ENCODE results near the gene AGMO.

The AGMO gene

DNA sequence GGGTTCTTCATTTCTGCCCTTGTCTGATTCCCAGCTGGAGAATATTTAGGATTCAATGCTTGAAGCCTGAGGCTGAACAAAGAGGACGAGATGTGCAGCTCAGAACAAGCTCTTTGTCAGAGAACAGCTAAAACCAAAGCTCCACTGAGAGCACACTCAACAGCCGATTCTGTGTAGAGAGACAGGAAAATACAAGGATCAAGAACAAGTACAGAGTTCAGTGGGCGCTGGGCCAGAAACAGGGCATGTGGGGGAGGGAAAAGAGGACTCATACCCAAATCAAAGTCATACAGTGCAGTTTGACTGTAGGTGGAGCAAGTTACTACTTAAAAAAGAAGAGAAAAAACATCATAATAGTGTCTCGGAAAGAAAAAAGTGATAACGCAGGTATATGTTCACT, at the start of gene AGMO:
AGMO (minus strand) TSS at position 181 of the 400 bp plus-strand sequence.
- TF ChIP-seq CTCF (IDR thresholded peaks at IDR 0.05; ENCODE audit: insufficient read depth, missing control alignments): no peak
- DNase-seq (ENCODE audit: insufficient read length, low spot score): no peak
- FAIRE-seq: no peak

DNA sequence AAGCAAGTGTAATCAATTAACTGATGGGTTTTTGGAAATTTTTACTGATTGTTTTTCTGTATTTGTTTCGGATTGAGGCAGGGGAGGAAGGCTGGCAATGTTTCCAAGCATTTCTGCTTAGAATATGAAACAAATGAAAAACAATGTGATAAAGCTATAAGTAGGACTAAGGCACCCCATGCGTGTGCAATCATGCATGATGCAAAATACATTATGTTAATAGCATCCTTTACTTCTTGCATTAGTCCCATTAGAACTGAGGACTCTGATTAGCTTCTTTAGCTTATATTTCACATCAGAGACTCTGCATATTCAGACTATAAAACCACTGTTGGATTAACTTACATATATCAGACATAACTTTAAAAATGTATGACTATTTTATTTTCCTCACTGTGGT, 48.7 kb upstream of the AGMO start:
- TF ChIP-seq CTCF (IDR thresholded peaks at IDR 0.05; ENCODE audit: insufficient read depth, missing control alignments): no peak
- no peak for DNase-seq (ENCODE audit: insufficient read length, low spot score)
- no peak for FAIRE-seq

GRCh38 chr7:15609287-15609686, 47.5 kb upstream of the AGMO start:
- FAIRE-seq (no peak), DNase-seq (ENCODE audit: insufficient read length, low spot score) (no peak)
- no peak for TF ChIP-seq CTCF (IDR thresholded peaks at IDR 0.05; ENCODE audit: insufficient read depth, missing control alignments)

DNA sequence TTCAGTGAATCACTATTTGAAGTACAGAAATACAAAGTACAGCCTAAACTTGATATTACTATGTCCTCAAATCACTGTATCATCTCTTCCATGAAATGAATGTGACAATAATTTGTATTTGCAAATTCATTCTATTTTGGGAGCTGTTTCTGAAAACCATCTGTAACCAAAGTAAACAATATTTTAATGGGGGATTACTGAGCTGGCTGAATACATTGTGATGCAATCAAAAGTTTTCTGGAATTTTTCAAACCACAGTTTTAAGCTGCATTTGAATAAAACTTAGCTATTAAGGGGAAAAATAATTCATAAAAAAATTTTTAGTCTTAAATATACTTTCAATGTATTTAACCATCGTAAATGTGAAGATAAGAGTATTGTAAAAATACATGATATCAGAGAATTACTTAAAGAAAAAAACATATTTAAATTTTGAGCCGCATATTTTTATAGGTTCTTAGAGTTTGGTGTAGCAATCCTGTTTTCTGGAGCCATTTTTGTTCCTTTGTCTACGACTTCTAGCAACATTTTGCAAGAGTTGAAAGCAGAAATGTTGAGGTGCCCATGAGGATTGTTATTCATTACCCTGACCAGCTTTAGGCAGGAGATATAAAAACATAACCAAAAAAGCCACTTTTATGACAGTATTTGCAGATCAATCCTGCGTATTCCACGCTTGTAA, 45.9 kb upstream of the AGMO start:
- DNase-seq (ENCODE audit: insufficient read length, low spot score): no peak
- FAIRE-seq: no peak
- no peak for TF ChIP-seq CTCF (IDR thresholded peaks at IDR 0.05; ENCODE audit: insufficient read depth, missing control alignments)

- DNase-seq (ENCODE audit: insufficient read length, low spot score) (no peak), FAIRE-seq (peak; percentile 6)
- no peak for TF ChIP-seq CTCF (IDR thresholded peaks at IDR 0.05; ENCODE audit: insufficient read depth, missing control alignments)
These were observed 44.7 kb upstream of the AGMO start for GRCh38 chr7:15606561-15606960.

- DNase-seq (ENCODE audit: insufficient read length, low spot score) (no peak), FAIRE-seq (no peak)
- TF ChIP-seq CTCF (IDR thresholded peaks at IDR 0.05; ENCODE audit: insufficient read depth, missing control alignments): no peak
These were observed 42.4 kb upstream of the AGMO start for GRCh38 chr7:15604166-15604565.

GRCh38 chr7:15603124-15603523, 41.3 kb upstream of the AGMO start:
- TF ChIP-seq CTCF (IDR thresholded peaks at IDR 0.05; ENCODE audit: insufficient read depth, missing control alignments): no peak
- FAIRE-seq: no peak
- no peak for DNase-seq (ENCODE audit: insufficient read length, low spot score)

Measured in D721Med (cell line).